ENCODE measurements around the gene ZNF860.
"Not testable (repeated sequence)": the region's sequence is repeated elsewhere in the genome, so short reads cannot be mapped to it uniquely, and the experiment has no call there.

The ZNF860 gene

GRCh38 chr3:32000877-32001276 lies 19.3 kb downstream of the ZNF860 start:
- DNase-seq: no peak

- no peak for DNase-seq
Measured at GRCh38 chr3:32002561-32003368, 21.2 kb downstream of the ZNF860 start.

GRCh38 chr3:32003380-32003779 lies 21.8 kb downstream of the ZNF860 start:
- no peak for DNase-seq

- DNase-seq: no peak
Measured at GRCh38 chr3:32004113-32004765, 22.7 kb downstream of the ZNF860 start.

- DNase-seq: no peak
Measured at GRCh38 chr3:32009101-32009500, 27.6 kb downstream of the ZNF860 start.

- DNase-seq: no peak
Measured at GRCh38 chr3:32009957-32010356, 28.4 kb downstream of the ZNF860 start.

GRCh38 chr3:32010699-32011098 lies 29.1 kb downstream of the ZNF860 start:
- not testable (repeated sequence) for DNase-seq

GRCh38 chr3:32015638-32016037 lies 34.1 kb downstream of the ZNF860 start:
- DNase-seq: not testable (repeated sequence)

- DNase-seq: no peak
Measured at GRCh38 chr3:32017286-32017685, 35.7 kb downstream of the ZNF860 start.

GRCh38 chr3:32018757-32019564 lies 37.4 kb downstream of the ZNF860 start:
- DNase-seq: no peak

- DNase-seq: no peak
Measured at GRCh38 chr3:32021155-32021554, 39.6 kb downstream of the ZNF860 start.

- DNase-seq: no peak
Measured at GRCh38 chr3:32021748-32022147, 40.2 kb downstream of the ZNF860 start.

- no peak for DNase-seq
Measured at GRCh38 chr3:32022947-32023346, 41.4 kb downstream of the ZNF860 start.

GRCh38 chr3:32026593-32026992 lies 45.0 kb downstream of the ZNF860 start:
- DNase-seq: no peak

- no peak for DNase-seq
Measured at GRCh38 chr3:32037932-32038267, 56.4 kb downstream of the ZNF860 start.

- no peak for DNase-seq
Measured at GRCh38 chr3:32041316-32041715, 59.8 kb downstream of the ZNF860 start.

All from DMS79 treated with DMSO at 0.1 percent for 48 hours (cell line).